ENCODE results near the gene FKBP8. TPM values are rescaled to one million over a fixed set of nuclear protein-coding genes. Genes with fewer than 3 reads are reported as not detected.

Gene FKBP8
- total RNA-seq, 2 experiments from 2014 or later, result 200 to 201 TPM

- Histone ChIP-seq H2AFZ (ENCODE audit: low read length) (no peak overlapping the region), H4K20me1 (ENCODE audit: insufficient read depth, low read length) (peaks cover 7% of the 10 kb centered on the region; the same call in 1 of the 2 replicates), H3K4me1 (ENCODE audit: insufficient read depth, low read length, poor library complexity, severe bottlenecking) (no peaks in the 10 kb centered on the region), H3K27ac (ENCODE audit: low read depth, low read length, poor library complexity, severe bottlenecking) (no peak overlapping the region), H3K36me3 (ENCODE audit: insufficient read depth, low read length) (no peaks in the 10 kb centered on the region), H3K4me3 (ENCODE audit: low read depth, low read length, poor library complexity, severe bottlenecking) (no peak overlapping the region), H3K9me2 (ENCODE audit: insufficient read depth, low read length) (no peaks in the 10 kb centered on the region), H3K9me3 (ENCODE audit: low read length) (no peaks in the 10 kb centered on the region), H3K79me2 (ENCODE audit: insufficient read depth, low read depth, low read length) (peaks cover 36% of the 10 kb centered on the region; the same call in 1 of the 2 replicates), H3K4me2 (ENCODE audit: low read length) (no peak overlapping the region)
- BruUV-seq (replicated peaks), result no TSS peak
- intact Hi-C loops (cut with micrococcal nuclease; ENCODE audit: unreplicated experiment), result no loop called here
- DNase-seq (ENCODE audit: low spot score), result no peak
- CTCF ChIA-PET (ENCODE audit: unreplicated experiment), result no interaction called here
- POLR2A ChIA-PET, result no interaction called here
- TF ChIP-seq CTCF (conservative IDR thresholded peaks at IDR 0.05; ENCODE audit: low read length), result no peak
- TF ChIP-seq EZH2phosphoT487 (IDR thresholded peaks at IDR 0.05; ENCODE audit: borderline replicate concordance, low read depth, low read length), result no peak
These were observed 37.1 kb downstream of the FKBP8 start for GRCh38 chr19:18506101-18506930.

- CTCF ChIA-PET (ENCODE audit: unreplicated experiment), result no interaction called here
- Histone ChIP-seq H3K27ac (ENCODE audit: low read depth, low read length, poor library complexity, severe bottlenecking) (no peak overlapping the region), H3K9me2 (ENCODE audit: insufficient read depth, low read length) (no peaks in the 10 kb centered on the region), H3K79me2 (ENCODE audit: insufficient read depth, low read depth, low read length) (peaks cover 34% of the 10 kb centered on the region; the same call in 1 of the 2 replicates), H2AFZ (ENCODE audit: low read length) (no peak overlapping the region), H4K20me1 (ENCODE audit: insufficient read depth, low read length) (peaks cover 7% of the 10 kb centered on the region; the same call in 1 of the 2 replicates), H3K4me1 (ENCODE audit: insufficient read depth, low read length, poor library complexity, severe bottlenecking) (peaks cover 4% of the 10 kb centered on the region), H3K9me3 (ENCODE audit: low read length) (no peaks in the 10 kb centered on the region), H3K4me3 (ENCODE audit: low read depth, low read length, poor library complexity, severe bottlenecking) (no peak overlapping the region), H3K36me3 (ENCODE audit: insufficient read depth, low read length) (no peaks in the 10 kb centered on the region), H3K4me2 (ENCODE audit: low read length) (no peak overlapping the region)
- BruUV-seq (replicated peaks), result no TSS peak
- no peak for DNase-seq (ENCODE audit: low spot score)
- POLR2A ChIA-PET, result interaction anchor here (0.6 to 0.9 kb wide), 2 partner anchors 34 to 566 kb away, joined by 3 read pairs; no protein-coding TSS in a partner anchor
- intact Hi-C loops (cut with micrococcal nuclease; ENCODE audit: unreplicated experiment), result no loop called here
- TF ChIP-seq CTCF (conservative IDR thresholded peaks at IDR 0.05; ENCODE audit: low read length) (no peak), EZH2phosphoT487 (IDR thresholded peaks at IDR 0.05; ENCODE audit: borderline replicate concordance, low read depth, low read length) (no peak)
These were observed 38.3 kb downstream of the FKBP8 start for GRCh38 chr19:18504886-18505610.
